Measurements from ENCODE around the gene OTUD7B.
A peak's percentile ranks its signal among the peaks of the same experiment; 100 is the strongest.

OTUD7B gene

GRCh38 chr1:149916193-149916897 is 94.2 kb downstream of the OTUD7B start:
- DNase-seq (ENCODE audit: low spot score), result no peak

GRCh38 chr1:149915429-149916192 is 94.9 kb downstream of the OTUD7B start:
- no peak for DNase-seq (ENCODE audit: low spot score)

GRCh38 chr1:149914545-149914944 is 96.0 kb downstream of the OTUD7B start:
- DNase-seq (ENCODE audit: low spot score), result no peak

GRCh38 chr1:149906570-149907075 is 103.9 kb downstream of the OTUD7B start:
- no peak for DNase-seq (ENCODE audit: low spot score)

- DNase-seq (ENCODE audit: low spot score), result no peak
These were observed 106.6 kb downstream of the OTUD7B start for GRCh38 chr1:149903836-149904491.

GRCh38 chr1:149899460-149900284 is 110.9 kb downstream of the OTUD7B start, which contains the start of gene BOLA1:
Gene BOLA1, plus strand, starts transcription at chr1:149899568. Its CDS starts 492 bp downstream, at chr1:149900060.
- DNase-seq (ENCODE audit: low spot score), result peak; percentile 95

GRCh38 chr1:149896575-149896974 is 114.0 kb downstream of the OTUD7B start:
- DNase-seq (ENCODE audit: low spot score), result no peak

- DNase-seq (ENCODE audit: low spot score), result no peak
These were observed 121.6 kb downstream of the OTUD7B start for GRCh38 chr1:149888999-149889289.

- DNase-seq (ENCODE audit: low spot score), result peak; percentile 93
These were observed 122.1 kb downstream of the OTUD7B start for GRCh38 chr1:149888247-149888998.

Measured in cerebellar cortex (tissue), 1 donor.